Suprapubic skin (tissue), 4 donors: ENCODE results near the gene CEMIP2.

Experiments used
- POLR2A ChIP-seq, 2 donors: fragments of 450-650 bp; IDR thresholded peaks; one replicate each; pipeline ENCODE4 v1.6.1; 2017; ENCODE audit warnings: antibody characterized with exemption in 2 of 2, mild to moderate bottlenecking in 2 of 2, moderate library complexity in 2 of 2
- POLR2AphosphoS5 ChIP-seq, 3 donors: sonication (generic); formaldehyde crosslinking; IDR thresholded peaks; one replicate each; pipeline ENCODE4 v1.6.1; 2017; ENCODE audit warnings: antibody characterized with exemption in 3 of 3
- TF ChIP-seq, protein P1 (sequence below), 2 donors: fragments of 200-600 bp in 1 of 2; fragments of 450-650 bp in 1 of 2; sonication (generic) in 1 of 2; IDR thresholded peaks; one replicate each; pipeline ENCODE4 v1.5.1; 2016 to 2019; ENCODE audit warnings: antibody characterized with exemption in 2 of 2, mild to moderate bottlenecking in 1 of 2, moderate library complexity in 1 of 2

DNA sequence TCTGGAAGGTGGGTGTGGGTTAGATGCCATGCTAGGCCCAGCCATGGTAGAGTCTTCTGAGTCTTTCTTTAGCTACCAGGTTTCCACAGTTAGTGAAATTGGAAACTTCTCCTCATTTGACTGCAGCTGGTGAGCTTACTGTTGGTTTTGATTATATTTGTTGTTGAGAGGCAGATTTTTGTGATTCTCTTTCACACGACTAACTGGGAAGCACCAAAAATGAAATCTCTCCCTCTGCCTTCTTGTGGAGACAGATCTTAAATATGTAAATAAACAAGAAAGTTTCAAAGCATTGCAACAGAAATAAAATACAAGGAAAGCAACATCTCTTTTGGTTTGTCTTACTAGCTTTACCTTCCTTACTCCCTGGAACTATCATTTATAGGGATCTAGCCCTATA lies 122.2 kb downstream of the CEMIP2 start:
- TF ChIP-seq, protein P1, sequence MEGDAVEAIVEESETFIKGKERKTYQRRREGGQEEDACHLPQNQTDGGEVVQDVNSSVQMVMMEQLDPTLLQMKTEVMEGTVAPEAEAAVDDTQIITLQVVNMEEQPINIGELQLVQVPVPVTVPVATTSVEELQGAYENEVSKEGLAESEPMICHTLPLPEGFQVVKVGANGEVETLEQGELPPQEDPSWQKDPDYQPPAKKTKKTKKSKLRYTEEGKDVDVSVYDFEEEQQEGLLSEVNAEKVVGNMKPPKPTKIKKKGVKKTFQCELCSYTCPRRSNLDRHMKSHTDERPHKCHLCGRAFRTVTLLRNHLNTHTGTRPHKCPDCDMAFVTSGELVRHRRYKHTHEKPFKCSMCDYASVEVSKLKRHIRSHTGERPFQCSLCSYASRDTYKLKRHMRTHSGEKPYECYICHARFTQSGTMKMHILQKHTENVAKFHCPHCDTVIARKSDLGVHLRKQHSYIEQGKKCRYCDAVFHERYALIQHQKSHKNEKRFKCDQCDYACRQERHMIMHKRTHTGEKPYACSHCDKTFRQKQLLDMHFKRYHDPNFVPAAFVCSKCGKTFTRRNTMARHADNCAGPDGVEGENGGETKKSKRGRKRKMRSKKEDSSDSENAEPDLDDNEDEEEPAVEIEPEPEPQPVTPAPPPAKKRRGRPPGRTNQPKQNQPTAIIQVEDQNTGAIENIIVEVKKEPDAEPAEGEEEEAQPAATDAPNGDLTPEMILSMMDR (IDR thresholded peaks at IDR 0.05), result no peak
- TF ChIP-seq POLR2AphosphoS5 (IDR thresholded peaks at IDR 0.05) (no peak), POLR2A (IDR thresholded peaks at IDR 0.05) (no peak)
